Measurements from ENCODE around the gene MPP1.
"Not testable (repeated sequence)": the region's sequence is repeated elsewhere in the genome, so short reads cannot be mapped to it uniquely, and the experiment has no call there.

MPP1 gene

GRCh38 chrX:154819771-154820341 is 14.6 kb upstream of the MPP1 start:
- no peak overlapping the region for H3K27ac ChIP-seq
- TF ChIP-seq ZFX (IDR thresholded peaks at IDR 0.05; ENCODE audit: borderline replicate concordance): no peak
- no peak for TF ChIP-seq CTCF (IDR thresholded peaks at IDR 0.05)

GRCh38 chrX:154818916-154819770 is 13.9 kb upstream of the MPP1 start:
- no peak for TF ChIP-seq ZFX (IDR thresholded peaks at IDR 0.05; ENCODE audit: borderline replicate concordance)
- no peak for TF ChIP-seq CTCF (IDR thresholded peaks at IDR 0.05)

GRCh38 chrX:154817048-154817618 is 11.8 kb upstream of the MPP1 start:
- H3K27ac ChIP-seq: not testable (repeated sequence)

More at GRCh38 chrX:154818916-154819770, 13.9 kb upstream of the MPP1 start:
- H3K27ac ChIP-seq: no peak overlapping the region

DNA sequence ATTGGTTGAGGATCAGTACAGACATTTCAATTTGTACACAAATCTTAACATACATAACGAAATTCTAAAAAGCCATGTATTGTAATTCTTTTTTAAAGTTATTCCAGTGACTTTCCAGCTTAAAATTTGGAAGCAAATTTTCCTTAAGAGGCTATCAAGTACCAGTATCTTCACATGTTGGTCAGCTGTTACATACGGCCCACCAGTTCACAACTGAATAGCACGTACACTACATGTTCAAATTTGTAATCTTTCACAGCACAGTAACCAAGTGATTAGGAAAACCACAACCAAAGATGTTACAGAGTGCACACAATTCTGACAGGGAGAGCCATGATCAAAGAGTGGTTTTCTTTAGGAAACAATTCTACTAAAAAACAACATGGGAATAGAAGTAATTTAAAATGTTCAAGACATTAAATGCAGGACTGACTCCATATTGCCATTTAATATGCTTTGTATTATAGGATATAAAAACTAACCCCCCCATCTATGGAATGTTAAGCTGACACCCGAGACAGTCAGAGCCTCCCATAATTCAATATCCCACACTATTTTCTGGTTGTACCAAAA is 11.1 kb upstream of the MPP1 start:
- H3K27ac ChIP-seq: not testable (repeated sequence)

DNA sequence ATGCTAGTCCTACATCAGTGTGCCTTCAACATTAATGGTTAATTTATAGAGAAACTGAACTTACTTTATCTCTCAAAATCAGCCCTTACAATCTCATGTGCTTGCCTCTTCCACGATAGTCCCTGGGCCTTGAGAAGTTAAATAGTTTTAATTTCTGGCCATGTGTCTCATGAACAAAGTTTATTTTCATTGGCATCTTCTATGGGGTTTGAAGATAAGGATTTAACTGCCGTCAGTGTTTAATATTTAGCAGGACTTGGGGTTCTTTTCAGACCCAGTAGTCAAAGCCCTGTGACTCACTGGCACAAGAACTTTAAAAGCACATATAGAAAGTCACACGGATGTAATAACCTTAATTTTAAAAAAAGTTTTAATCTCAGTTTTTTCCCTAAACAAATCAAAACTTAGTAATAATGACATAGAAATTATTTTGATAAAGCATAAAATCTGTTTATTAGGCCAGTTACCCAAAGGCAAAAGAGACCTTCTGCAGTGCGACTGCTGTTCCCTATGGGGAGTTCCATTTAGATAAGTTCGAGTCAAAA is 10.1 kb upstream of the MPP1 start:
- TF ChIP-seq CTCF (IDR thresholded peaks at IDR 0.05): no peak
- no peak for TF ChIP-seq ZFX (IDR thresholded peaks at IDR 0.05; ENCODE audit: borderline replicate concordance)
- no peak overlapping the region for H3K27ac ChIP-seq

DNA sequence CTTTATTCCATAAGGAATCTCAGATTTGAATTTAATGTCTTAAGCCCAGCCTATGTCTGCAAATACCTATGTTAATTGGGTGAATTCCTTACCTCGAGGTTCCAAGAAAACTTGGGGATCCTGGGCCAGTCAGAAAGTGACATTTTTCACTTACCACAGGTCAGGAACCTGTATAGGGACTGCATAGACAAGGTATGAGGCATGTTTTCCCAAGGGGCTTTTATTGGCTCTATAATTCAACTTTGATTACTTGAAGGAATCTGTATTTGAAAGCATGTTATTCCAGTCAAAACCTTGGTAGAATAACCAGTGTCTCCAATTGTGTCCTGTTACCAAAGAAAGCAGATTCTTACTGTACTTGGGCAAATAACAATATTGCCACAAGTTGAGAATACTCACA is 8.5 kb upstream of the MPP1 start:
- no peak for TF ChIP-seq CTCF (IDR thresholded peaks at IDR 0.05)
- TF ChIP-seq ZFX (IDR thresholded peaks at IDR 0.05; ENCODE audit: borderline replicate concordance): no peak
- no peak overlapping the region for H3K27ac ChIP-seq

- no peak for TF ChIP-seq CTCF (IDR thresholded peaks at IDR 0.05)
- no peak for TF ChIP-seq ZFX (IDR thresholded peaks at IDR 0.05; ENCODE audit: borderline replicate concordance)
Observed at GRCh38 chrX:154812341-154813101, 7.2 kb upstream of the MPP1 start.

More at GRCh38 chrX:154812341-154813101, 7.2 kb upstream of the MPP1 start:
- no peak overlapping the region for H3K27ac ChIP-seq
